ENCODE data around the gene KLHDC9. TPM values are rescaled to one million over a fixed set of nuclear protein-coding genes. Genes with fewer than 3 reads are reported as not detected.

KLHDC9 gene
- total RNA-seq, 1 donor from 2014 or later, result 7.2 TPM

- peaks cover 31% of the 10 kb centered on the region for H3K4me1 ChIP-seq
- H3K9me3 ChIP-seq, result no peaks in the 10 kb centered on the region
- H3K27me3 ChIP-seq (ENCODE audit: low read depth), result no peaks in the 10 kb centered on the region
- no peak for TF ChIP-seq CTCF (IDR thresholded peaks at IDR 0.05)
- H3K4me3 ChIP-seq, result peak overlapping the region; percentile 81
- DNase-seq (no peak), ATAC-seq (no peak)
- intact Hi-C loops (cut with DNase I), result no loop called here
- no peak overlapping the region for H3K27ac ChIP-seq
- peaks cover 32% of the 10 kb centered on the region for H3K36me3 ChIP-seq
Observed at GRCh38 chr1:161099090-161099802, 1.1 kb downstream of the KLHDC9 start.

- peaks cover 29% of the 10 kb centered on the region for H3K4me1 ChIP-seq
- no peak for DNase-seq
- no peak for TF ChIP-seq CTCF (IDR thresholded peaks at IDR 0.05)
- H3K27ac ChIP-seq, result no peak overlapping the region
- intact Hi-C loops (cut with DNase I), result no loop called here
- no peaks in the 10 kb centered on the region for H3K9me3 ChIP-seq
- no peak for ATAC-seq
- H3K4me3 ChIP-seq, result no peak overlapping the region
- H3K36me3 ChIP-seq, result peaks cover 32% of the 10 kb centered on the region
- no peaks in the 10 kb centered on the region for H3K27me3 ChIP-seq (ENCODE audit: low read depth)
Observed at GRCh38 chr1:161100556-161100955, 2.4 kb downstream of the KLHDC9 start.

- Histone ChIP-seq H3K36me3 (peaks cover 25% of the 10 kb centered on the region), H3K4me3 (no peak overlapping the region), H3K4me1 (peaks cover 7% of the 10 kb centered on the region), H3K27ac (no peak overlapping the region), H3K27me3 (ENCODE audit: low read depth) (no peaks in the 10 kb centered on the region), H3K9me3 (no peaks in the 10 kb centered on the region)
- intact Hi-C loops (cut with DNase I), result no loop called here
- DNase-seq (no peak), ATAC-seq (no peak)
- TF ChIP-seq CTCF (IDR thresholded peaks at IDR 0.05), result no peak
Observed at GRCh38 chr1:161106431-161106830, 8.3 kb downstream of the KLHDC9 start.

GRCh38 chr1:161111117-161111516 is 13.0 kb downstream of the KLHDC9 start:
- ATAC-seq, result no peak
- intact Hi-C loops (cut with DNase I), result no loop called here
- Histone ChIP-seq H3K9me3 (no peaks in the 10 kb centered on the region), H3K27me3 (ENCODE audit: low read depth) (no peaks in the 10 kb centered on the region), H3K4me1 (peaks cover 48% of the 10 kb centered on the region), H3K36me3 (peaks cover 25% of the 10 kb centered on the region), H3K27ac (no peak overlapping the region), H3K4me3 (no peak overlapping the region)
- no peak for DNase-seq
- TF ChIP-seq CTCF (IDR thresholded peaks at IDR 0.05), result no peak

- DNase-seq (no peak), ATAC-seq (no peak)
- Histone ChIP-seq H3K36me3 (peaks cover 25% of the 10 kb centered on the region), H3K4me3 (no peak overlapping the region), H3K9me3 (no peaks in the 10 kb centered on the region), H3K27ac (no peak overlapping the region), H3K27me3 (ENCODE audit: low read depth) (no peaks in the 10 kb centered on the region), H3K4me1 (peaks cover 52% of the 10 kb centered on the region)
- intact Hi-C loops (cut with DNase I), result no loop called here
- TF ChIP-seq CTCF (IDR thresholded peaks at IDR 0.05), result no peak
Observed at GRCh38 chr1:161111527-161111926, 13.4 kb downstream of the KLHDC9 start.

Measured in lower lobe of right lung (tissue), 2 donors.